PC-9 (cell line): ENCODE data around the gene FOSL2. TPM values are rescaled to one million over a fixed set of nuclear protein-coding genes. Genes with fewer than 3 reads are reported as not detected.
A peak's percentile ranks its signal among the peaks of the same experiment; 100 is the strongest.

Source experiments
- BruUV-seq: library from RNA; stranded (reverse); fragments of 400-500 nt; replicated peaks from 2 replicates; lab custom pipeline; 2021; lab: Mats Ljungman, UMichigan
- CTCF ChIA-PET: fragments of 300-600 bp; sonication (Branson Sonifier 250); formaldehyde crosslinking; loops from one replicate; lab custom pipeline; 2022; ENCODE audit warnings: antibody characterized with exemption; lab: Charles Lee
- POLR2A ChIA-PET: fragments of 300-600 bp; sonication (Branson Sonifier 250); formaldehyde crosslinking; loops from one replicate; lab custom pipeline; 2022; ENCODE audit warnings: antibody characterized with exemption; ENCODE audit not compliant: unreplicated experiment; lab: Charles Lee
- DNase-seq, 2 experiments: peaks; one replicate each; pipeline versions ENCODE4 v3.0.0 to v3.0.0-alpha.2; 2015 to 2022; ENCODE audit warnings: mixed read lengths in 1 of 2
- H2AFZ ChIP-seq: fragments of 200-600 bp; sonication (generic); 2 replicates; pipeline ENCODE4 v1.8.1; 2017; ENCODE audit warnings: antibody characterized with exemption
- H3F3A ChIP-seq: fragments of 200-600 bp; sonication (generic); 2 replicates; pipeline ENCODE4 v1.8.1; 2017; ENCODE audit warnings: antibody characterized with exemption, mild to moderate bottlenecking, low read depth; ENCODE audit not compliant: insufficient read depth
- H3K27ac ChIP-seq: fragments of 200-600 bp; sonication (generic); 2 replicates; pipeline ENCODE4 v1.6.1; 2016; ENCODE audit warnings: mixed run types
- H3K27me3 ChIP-seq: fragments of 200-600 bp; sonication (generic); 2 replicates; pipeline ENCODE4 v1.6.1; 2016; ENCODE audit warnings: low read depth, mixed run types; ENCODE audit not compliant: insufficient read depth
- H3K36me3 ChIP-seq: fragments of 200-600 bp; sonication (generic); 2 replicates; pipeline ENCODE4 v1.6.1; 2016; ENCODE audit warnings: low read depth, mixed run types
- H3K4me1 ChIP-seq: fragments of 200-600 bp; sonication (generic); replicated peaks from 2 replicates; pipeline ENCODE4 v1.6.1; 2016; ENCODE audit warnings: mixed run types; ENCODE audit not compliant: insufficient read depth
- H3K4me2 ChIP-seq: fragments of 200-600 bp; sonication (generic); 2 replicates; pipeline ENCODE4 v1.6.1; 2017; ENCODE audit warnings: mixed run types
- H3K4me3 ChIP-seq: fragments of 200-600 bp; sonication (generic); 2 replicates; pipeline ENCODE4 v1.6.1; 2016; ENCODE audit warnings: mixed run types
- H3K79me2 ChIP-seq: fragments of 200-600 bp; sonication (generic); 2 replicates; pipeline ENCODE4 v1.6.1; 2017; ENCODE audit warnings: low read depth, mixed run types
- H3K9me2 ChIP-seq: fragments of 200-600 bp; sonication (generic); 2 replicates; pipeline ENCODE4 v1.8.1; 2017; ENCODE audit warnings: mild to moderate bottlenecking; ENCODE audit not compliant: insufficient read depth
- H3K9me3 ChIP-seq: fragments of 200-600 bp; sonication (generic); 2 replicates; pipeline ENCODE4 v1.8.1; 2016; ENCODE audit warnings: low read depth; ENCODE audit not compliant: insufficient read depth
- H4K20me1 ChIP-seq: fragments of 200-600 bp; sonication (generic); 2 replicates; pipeline ENCODE4 v1.8.1; 2017; ENCODE audit not compliant: insufficient read depth
- EZH2 ChIP-seq: fragments of 200-600 bp; sonication (generic); IDR thresholded peaks from 2 replicates; pipeline ENCODE4 v1.8.0; 2017; ENCODE audit warnings: antibody characterized with exemption, low read depth
- intact Hi-C: fragments of 100-400 bp; cut with micrococcal nuclease; formaldehyde crosslinking; loops from one replicate; pipeline ENCODE4 v1.10.0; 2022; ENCODE audit not compliant: unreplicated experiment
- total RNA-seq: library from RNA; stranded (reverse); gene quantifications from 2 replicates; pipeline ENCODE4 v1.2.3, GENCODE V29; 2021
- TF ChIP-seq, protein P1 (sequence below): fragments of 200-600 bp; sonication (generic); conservative IDR thresholded peaks from 2 replicates; pipeline ENCODE4 v1.6.1; 2017; ENCODE audit warnings: mixed run types, antibody characterized with exemption, mild to moderate bottlenecking, moderate library complexity

Gene FOSL2
- total RNA-seq, 1 experiment from 2014 or later = 60.0 TPM

DNA sequence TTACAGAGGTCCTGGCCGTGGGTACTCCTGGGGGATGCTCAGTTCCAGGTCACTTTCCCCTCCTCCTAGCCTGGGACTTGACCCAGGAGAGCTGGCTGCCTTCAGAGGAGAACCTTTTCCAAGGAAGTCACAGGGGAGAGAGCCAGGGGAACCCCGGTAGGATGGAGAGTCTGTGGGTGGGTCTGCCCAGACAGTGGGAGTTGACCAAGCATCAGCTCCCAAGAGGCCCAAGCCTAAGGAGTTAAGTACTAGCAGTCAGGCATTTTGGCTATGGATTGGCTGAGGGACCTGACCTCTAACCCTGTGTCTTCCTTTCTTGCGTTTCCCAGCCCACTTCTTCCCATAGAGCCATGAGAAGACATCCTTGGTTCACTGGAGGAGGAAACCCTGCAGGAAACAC is 54.4 kb downstream of the FOSL2 start:
- H4K20me1 ChIP-seq = no peaks in the 10 kb centered on the region
- no TSS peak for BruUV-seq

DNA sequence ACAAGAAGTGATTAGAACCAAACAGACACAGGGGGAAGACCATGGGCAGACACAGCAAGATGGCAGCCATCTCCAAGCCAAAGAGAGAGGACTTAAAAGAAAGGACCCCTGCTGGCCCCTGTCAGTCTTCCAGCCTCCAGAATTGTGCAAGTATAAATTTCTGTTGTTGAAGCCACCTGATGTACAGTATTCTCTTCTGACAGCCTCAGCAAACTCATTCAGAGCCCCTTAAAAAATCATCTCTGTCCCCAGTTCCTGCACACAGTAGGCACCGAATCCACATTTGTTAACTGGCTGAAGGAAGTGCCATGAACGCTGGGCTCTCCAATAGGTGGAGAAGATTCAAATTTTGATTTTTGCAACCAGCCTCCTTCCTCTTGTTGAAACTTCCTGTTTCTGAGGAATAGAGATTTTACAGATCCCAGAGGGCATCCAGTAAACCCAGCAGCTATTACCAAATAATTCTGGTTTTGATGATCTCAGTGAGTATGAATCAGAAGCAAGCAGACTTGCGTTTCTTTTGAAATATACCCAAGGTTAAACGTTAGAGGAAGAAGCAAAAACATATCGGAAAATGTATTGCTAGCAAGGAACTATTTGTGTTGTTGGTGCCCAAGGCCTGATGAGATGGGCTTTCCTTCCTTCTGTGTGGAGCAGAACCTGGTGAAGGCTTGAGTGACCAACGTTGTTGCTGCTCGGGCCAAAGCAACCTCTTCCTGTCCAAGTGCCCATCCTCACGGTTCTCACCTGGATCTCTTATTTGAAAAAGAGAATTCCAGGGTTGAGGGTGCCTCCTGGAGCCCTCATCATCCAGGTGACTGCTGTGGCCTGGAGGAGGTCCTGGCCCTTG is 55.5 kb downstream of the FOSL2 start:
- Histone ChIP-seq H3K27ac (peak overlapping the region; percentile 65), H3K9me2 (no peaks in the 10 kb centered on the region), H4K20me1 (no peaks in the 10 kb centered on the region), H3K4me1 (peaks cover 71% of the 10 kb centered on the region), H3K4me3 (no peak overlapping the region), H2AFZ (no peak overlapping the region), H3K79me2 (no peaks in the 10 kb centered on the region), H3K4me2 (peak overlapping the region; percentile 40), H3K9me3 (no peaks in the 10 kb centered on the region), H3F3A (peaks cover 56% of the 10 kb centered on the region), H3K27me3 (no peaks in the 10 kb centered on the region), H3K36me3 (no peaks in the 10 kb centered on the region)
- BruUV-seq = no TSS peak
- TF ChIP-seq, protein P1, sequence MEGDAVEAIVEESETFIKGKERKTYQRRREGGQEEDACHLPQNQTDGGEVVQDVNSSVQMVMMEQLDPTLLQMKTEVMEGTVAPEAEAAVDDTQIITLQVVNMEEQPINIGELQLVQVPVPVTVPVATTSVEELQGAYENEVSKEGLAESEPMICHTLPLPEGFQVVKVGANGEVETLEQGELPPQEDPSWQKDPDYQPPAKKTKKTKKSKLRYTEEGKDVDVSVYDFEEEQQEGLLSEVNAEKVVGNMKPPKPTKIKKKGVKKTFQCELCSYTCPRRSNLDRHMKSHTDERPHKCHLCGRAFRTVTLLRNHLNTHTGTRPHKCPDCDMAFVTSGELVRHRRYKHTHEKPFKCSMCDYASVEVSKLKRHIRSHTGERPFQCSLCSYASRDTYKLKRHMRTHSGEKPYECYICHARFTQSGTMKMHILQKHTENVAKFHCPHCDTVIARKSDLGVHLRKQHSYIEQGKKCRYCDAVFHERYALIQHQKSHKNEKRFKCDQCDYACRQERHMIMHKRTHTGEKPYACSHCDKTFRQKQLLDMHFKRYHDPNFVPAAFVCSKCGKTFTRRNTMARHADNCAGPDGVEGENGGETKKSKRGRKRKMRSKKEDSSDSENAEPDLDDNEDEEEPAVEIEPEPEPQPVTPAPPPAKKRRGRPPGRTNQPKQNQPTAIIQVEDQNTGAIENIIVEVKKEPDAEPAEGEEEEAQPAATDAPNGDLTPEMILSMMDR = no peak
- no peak for TF ChIP-seq EZH2
- intact Hi-C loops = loop anchor here (2.0 kb wide), 1 partner anchor 649 kb away; no protein-coding TSS in a partner anchor
- POLR2A ChIA-PET = no interaction called here
- CTCF ChIA-PET = no interaction called here
- peak in 1 of 2 experiments; percentile 87 for DNase-seq

More for the DNA sequence above, 54.4 kb downstream of the FOSL2 start:
- DNase-seq = no peak
- ChIA-PET CTCF (no interaction called here), POLR2A (no interaction called here)
- Histone ChIP-seq H2AFZ (no peak overlapping the region), H3K27ac (peak overlapping the region; percentile 65; the same call in 1 of the 2 replicates), H3K4me3 (no peak overlapping the region), H3F3A (peaks cover 51% of the 10 kb centered on the region), H3K4me2 (no peak overlapping the region), H3K79me2 (no peaks in the 10 kb centered on the region), H3K4me1 (peaks cover 66% of the 10 kb centered on the region), H3K36me3 (no peaks in the 10 kb centered on the region), H3K9me2 (no peaks in the 10 kb centered on the region), H3K27me3 (no peaks in the 10 kb centered on the region), H3K9me3 (no peaks in the 10 kb centered on the region)
- intact Hi-C loops = no loop called here
- TF ChIP-seq, protein P1 = no peak
- TF ChIP-seq EZH2 = no peak

DNA sequence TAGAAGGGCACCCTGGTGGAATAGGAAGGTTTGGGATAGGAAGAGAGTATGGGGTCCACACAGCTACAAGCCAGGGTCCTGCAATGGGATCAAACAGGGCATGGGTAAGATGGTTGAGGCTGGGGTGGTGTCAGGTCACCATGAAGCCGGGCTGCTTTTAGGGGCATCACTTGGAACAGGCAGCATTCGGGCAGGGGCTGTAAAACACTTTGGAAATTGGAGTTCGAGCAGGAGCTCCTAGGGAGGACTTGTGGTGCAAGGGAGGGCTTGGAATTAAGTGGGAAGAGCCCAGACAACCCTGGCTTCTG is 56.1 kb downstream of the FOSL2 start:
- Histone ChIP-seq H3K27me3 (no peaks in the 10 kb centered on the region), H2AFZ (no peak overlapping the region), H3K36me3 (no peaks in the 10 kb centered on the region), H3K4me1 (peaks cover 77% of the 10 kb centered on the region), H3K4me2 (peak overlapping the region; percentile 40), H4K20me1 (no peaks in the 10 kb centered on the region), H3K9me3 (no peaks in the 10 kb centered on the region), H3K79me2 (no peaks in the 10 kb centered on the region), H3K27ac (peak overlapping the region; percentile 65), H3K4me3 (no peak overlapping the region), H3F3A (peaks cover 56% of the 10 kb centered on the region), H3K9me2 (no peaks in the 10 kb centered on the region)
- no TSS peak for BruUV-seq
- DNase-seq = no peak
- intact Hi-C loops = loop anchor here (1.0 to 2.0 kb wide), 3 partner anchors 12 to 650 kb away; no protein-coding TSS in a partner anchor
- ChIA-PET POLR2A (no interaction called here), CTCF (no interaction called here)
- TF ChIP-seq EZH2 = no peak
- TF ChIP-seq, protein P1 = no peak
